GM23338 (cell line): ENCODE measurements around the gene ZSCAN31. TPM values are rescaled to one million over a fixed set of nuclear protein-coding genes. Genes with fewer than 3 reads are reported as not detected.
A peak's percentile ranks its signal among the peaks of the same experiment; 100 is the strongest.
"Not testable (repeated sequence)": the region's sequence is repeated elsewhere in the genome, so short reads cannot be mapped to it uniquely, and the experiment has no call there.

Experiments used
- ATAC-seq: fragments of 200-7000 bp; cut with Tn5 transposase; 3 replicates; pipeline ENCODE4 v1.9.1; 2020
- DNase-seq: peaks from one replicate; pipeline ENCODE4 v3.0.0-alpha.2; 2015; ENCODE audit warnings: low spot score
- H2AFZ ChIP-seq: fragments of 200-600 bp; sonication (generic); 2 replicates; pipeline ENCODE4 v1.8.0; 2016; ENCODE audit warnings: antibody characterized with exemption, mild to moderate bottlenecking, moderate library complexity
- H3F3A ChIP-seq: fragments of 200-600 bp; sonication (generic); replicated peaks from 2 replicates; pipeline ENCODE4 v1.8.0; 2017; ENCODE audit warnings: antibody characterized with exemption, mixed run types, low read depth
- H3K27ac ChIP-seq: fragments of 200-600 bp; sonication (generic); 2 replicates; pipeline ENCODE4 v1.6.1; 2016; ENCODE audit warnings: low read depth
- H3K27me3 ChIP-seq: fragments of 200-600 bp; sonication (generic); 2 replicates; pipeline ENCODE4 v1.8.0; 2016; ENCODE audit warnings: mild to moderate bottlenecking, mixed run types, moderate library complexity; ENCODE audit not compliant: insufficient read depth
- H3K36me3 ChIP-seq: fragments of 200-600 bp; sonication (generic); 2 replicates; pipeline ENCODE4 v1.8.0; 2016; ENCODE audit warnings: mild to moderate bottlenecking; ENCODE audit not compliant: insufficient read depth
- H3K4me1 ChIP-seq: fragments of 200-600 bp; sonication (generic); 2 replicates; pipeline ENCODE4 v1.8.0; 2016; ENCODE audit warnings: mild to moderate bottlenecking, moderate library complexity; ENCODE audit not compliant: insufficient read depth
- H3K4me2 ChIP-seq: fragments of 200-600 bp; sonication (generic); 2 replicates; pipeline ENCODE4 v1.7.1; 2017; ENCODE audit warnings: mixed run types
- H3K4me3 ChIP-seq: fragments of 200-600 bp; sonication (generic); 2 replicates; pipeline ENCODE4 v1.6.1; 2016; ENCODE audit warnings: mixed run types
- H3K79me2 ChIP-seq: fragments of 200-600 bp; sonication (generic); replicated peaks from 2 replicates; pipeline ENCODE4 v1.8.0; 2017; ENCODE audit warnings: mild to moderate bottlenecking; ENCODE audit not compliant: insufficient read depth
- H3K9me2 ChIP-seq: fragments of 200-600 bp; sonication (generic); 2 replicates; pipeline ENCODE4 v1.8.0; 2017; ENCODE audit not compliant: insufficient read depth
- H4K20me1 ChIP-seq: fragments of 200-600 bp; sonication (generic); replicated peaks from 2 replicates; pipeline ENCODE4 v1.8.0; 2017; ENCODE audit warnings: mild to moderate bottlenecking; ENCODE audit not compliant: insufficient read depth
- H3K27ac Mint-ChIP-seq: 2 replicates; pipeline ENCODE4 v1.8.0; 2020; ENCODE audit warnings: inconsistent platforms, mild to moderate bottlenecking, moderate library complexity, mixed read lengths
- H3K27me3 Mint-ChIP-seq: 3 replicates; pipeline ENCODE4 v1.8.0; 2022; ENCODE audit warnings: low read depth, mild to moderate bottlenecking, moderate library complexity, mixed read lengths, inconsistent platforms; ENCODE audit not compliant: insufficient read depth, poor library complexity
- H3K36me3 Mint-ChIP-seq: 3 replicates; pipeline ENCODE4 v1.8.0; 2021; ENCODE audit warnings: low read depth, mild to moderate bottlenecking, inconsistent platforms, moderate library complexity, mixed read lengths
- H3K4me1 Mint-ChIP-seq: 3 replicates; pipeline ENCODE4 v1.8.0; 2020; ENCODE audit warnings: mild to moderate bottlenecking, inconsistent platforms, mixed read lengths
- H3K4me3 Mint-ChIP-seq: 3 replicates; pipeline ENCODE4 v1.8.0; 2021; ENCODE audit warnings: moderate library complexity, mild to moderate bottlenecking, inconsistent platforms, mixed read lengths
- H3K9me3 Mint-ChIP-seq: 3 replicates; pipeline ENCODE4 v1.8.0; 2020; ENCODE audit warnings: moderate library complexity, mild to moderate bottlenecking, inconsistent platforms, mixed read lengths
- CREB1 ChIP-seq: fragments of 250-450 bp; sonication (Bioruptor Pico); IDR thresholded peaks from 2 replicates; pipeline ENCODE4 v1.5.0; 2020; ENCODE audit warnings: low read depth, mild to moderate bottlenecking, moderate library complexity
- CTCF ChIP-seq, 2 experiments: fragments of 200-600 bp in 1 of 2; sonication (generic) in 1 of 2; conservative IDR thresholded peaks; 2 replicates each; pipeline versions ENCODE4 v1.5.1 to v1.6.1; 2016 to 2017; ENCODE audit warnings: antibody characterized with exemption in 2 of 2, low read depth in 2 of 2, mild to moderate bottlenecking in 2 of 2, moderate library complexity in 1 of 2
- ETS1 ChIP-seq: IDR thresholded peaks from 2 replicates; pipeline ENCODE4 v1.6.1; 2016; ENCODE audit warnings: antibody characterized with exemption
- EZH2 ChIP-seq: fragments of 200-600 bp; sonication (generic); IDR thresholded peaks from one replicate; pipeline ENCODE4 v1.8.0; 2017; ENCODE audit warnings: antibody characterized with exemption, mild to moderate bottlenecking, low read depth; ENCODE audit not compliant: unreplicated experiment
- EZH2phosphoT487 ChIP-seq: fragments of 200-600 bp; sonication (generic); IDR thresholded peaks from one replicate; pipeline ENCODE4 v1.8.1; 2018; ENCODE audit warnings: antibody characterized with exemption; ENCODE audit not compliant: unreplicated experiment
- NANOG ChIP-seq: IDR thresholded peaks from 2 replicates; pipeline ENCODE4 v1.6.1; 2016; ENCODE audit warnings: antibody characterized with exemption, borderline replicate concordance
- POLR2AphosphoS5 ChIP-seq: IDR thresholded peaks from 2 replicates; pipeline ENCODE4 v1.6.1; 2016; ENCODE audit warnings: antibody characterized with exemption, low read depth
- STAT1 ChIP-seq: IDR thresholded peaks from one replicate; pipeline ENCODE4 v1.6.1; 2016; ENCODE audit warnings: antibody characterized with exemption; ENCODE audit not compliant: unreplicated experiment
- polyA plus RNA-seq: library from polyadenylated mRNA; unstranded; fragments of >200 nt; fragmentation: Nextera tagmentation; extraction: Ambion mirVana; gene quantifications from 2 replicates; pipeline ENCODE4 v1.2.1, GENCODE V29; 2016
- total RNA-seq: library from RNA; depleted of rRNA; stranded (reverse); fragments of >200 nt; shearing (Covaris generic); gene quantifications from 2 replicates; pipeline ENCODE4 v1.2.3, GENCODE V29; 2014

ZSCAN31 gene
- total and polyA plus RNA-seq, 2 experiments from 2014 or later = 3.1 to 4.7 TPM

GRCh38 chr6:28311139-28311823 is 24.7 kb downstream of the ZSCAN31 start:
- Mint-ChIP-seq H3K27ac (peak overlapping the region; percentile 49; the same call in 1 of the 2 replicates), H3K36me3 (peaks cover 6% of the 10 kb centered on the region; the same call in 2 of the 3 replicates), H3K9me3 (peaks cover 3% of the 10 kb centered on the region; the same call in 1 of the 3 replicates), H3K4me1 (peaks cover 20% of the 10 kb centered on the region), H3K4me3 (no peak overlapping the region), H3K27me3 (no peaks in the 10 kb centered on the region)
- H3K27ac ChIP-seq = no peak overlapping the region
- no peaks in the 10 kb centered on the region for H3K36me3 ChIP-seq
- H3K9me2 ChIP-seq = no peaks in the 10 kb centered on the region
- no peaks in the 10 kb centered on the region for H4K20me1 ChIP-seq
- H3K4me3 ChIP-seq = no peak overlapping the region
- no peaks in the 10 kb centered on the region for H3F3A ChIP-seq
- H3K4me2 ChIP-seq = peak overlapping the region; percentile 48; the same call in 1 of the 2 replicates
- H2AFZ ChIP-seq = no peak overlapping the region
- TF ChIP-seq CTCF (conservative IDR thresholded peaks at IDR 0.05; ENCODE audit: low read depth in 2 of 2) (no peak), POLR2AphosphoS5 (no peak), CREB1 (CRISPR knock-in tag) (no peak), EZH2 (no peak), STAT1 (no peak), ETS1 (no peak)
- H3K79me2 ChIP-seq = no peaks in the 10 kb centered on the region
- peaks cover 21% of the 10 kb centered on the region for H3K4me1 ChIP-seq
- DNase-seq = no peak
- no peaks in the 10 kb centered on the region for H3K27me3 ChIP-seq
- ATAC-seq = no peak

DNA sequence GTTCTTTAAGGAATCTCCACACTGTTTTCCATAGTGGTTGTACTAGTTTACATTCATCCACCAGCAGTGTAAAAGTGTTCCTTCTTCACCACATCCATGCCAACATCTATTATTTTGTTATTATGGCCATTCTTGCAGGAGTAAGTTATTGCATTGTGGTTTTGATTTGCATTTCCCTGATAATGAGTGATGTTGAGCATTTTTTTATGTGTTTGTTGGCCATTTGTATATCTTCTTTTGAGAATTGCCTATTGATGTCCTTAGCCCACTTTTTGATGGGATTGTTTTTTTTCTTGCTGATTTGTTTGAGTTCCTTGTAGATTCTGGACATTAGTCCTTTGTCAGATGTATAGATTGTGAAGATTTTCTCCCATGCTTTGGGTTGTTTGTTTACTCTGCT is 29.6 kb downstream of the ZSCAN31 start:
- not testable (repeated sequence) for H2AFZ ChIP-seq, H3K27me3 ChIP-seq, H3K27me3 Mint-ChIP-seq, H3K9me3 Mint-ChIP-seq, H4K20me1 ChIP-seq, H3K79me2 ChIP-seq, H3K9me2 ChIP-seq, H3F3A ChIP-seq, H3K36me3 Mint-ChIP-seq, H3K4me2 ChIP-seq, H3K27ac Mint-ChIP-seq, ATAC-seq, H3K4me3 ChIP-seq, H3K27ac ChIP-seq, DNase-seq, H3K36me3 ChIP-seq, H3K4me3 Mint-ChIP-seq
- peaks cover 20% of the 10 kb centered on the region for H3K4me1 Mint-ChIP-seq
- peaks cover 21% of the 10 kb centered on the region for H3K4me1 ChIP-seq

DNA sequence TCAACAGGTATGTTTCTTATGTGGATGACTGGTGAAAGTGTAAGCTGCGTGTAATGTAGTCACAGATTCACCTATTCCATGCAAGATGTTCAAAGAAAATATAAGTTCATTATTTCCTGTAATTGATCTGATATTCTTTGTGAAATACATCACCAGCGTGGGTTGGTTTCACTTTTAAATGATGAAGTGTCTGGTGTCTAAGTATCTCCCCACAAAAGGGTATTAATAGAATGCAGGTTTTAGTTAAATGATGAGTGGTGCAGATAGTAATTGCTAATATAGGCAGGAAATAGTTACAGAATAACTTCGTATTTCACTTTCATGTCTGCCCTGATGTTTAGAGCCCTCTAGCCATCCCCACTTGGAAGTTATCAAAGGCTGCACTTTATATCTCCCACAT is 32.4 kb downstream of the ZSCAN31 start:
- Histone ChIP-seq H3F3A (no peaks in the 10 kb centered on the region), H2AFZ (no peak overlapping the region), H3K79me2 (no peaks in the 10 kb centered on the region), H4K20me1 (0 out of 2 replicates have a peak, but pooled peaks cover 3% of the 10 kb centered on the region), H3K4me3 (no peak overlapping the region), H3K36me3 (no peaks in the 10 kb centered on the region), H3K27ac (no peak overlapping the region), H3K4me1 (no peaks in the 10 kb centered on the region), H3K9me2 (no peaks in the 10 kb centered on the region), H3K27me3 (no peaks in the 10 kb centered on the region), H3K4me2 (no peak overlapping the region)
- Mint-ChIP-seq H3K36me3 (peaks cover 4% of the 10 kb centered on the region), H3K27ac (no peak overlapping the region), H3K27me3 (no peaks in the 10 kb centered on the region), H3K9me3 (peaks cover 3% of the 10 kb centered on the region; the same call in 1 of the 3 replicates), H3K4me3 (no peak overlapping the region), H3K4me1 (no peaks in the 10 kb centered on the region)
- ATAC-seq (no peak), DNase-seq (no peak)
- TF ChIP-seq NANOG (no peak), CREB1 (CRISPR knock-in tag) (no peak), EZH2phosphoT487 (no peak)
